ENCODE measurements around the gene USF2.

- no peak for TF ChIP-seq CTCF (conservative IDR thresholded peaks at IDR 0.05; ENCODE audit: low read depth, low read length)
- no peak for TF ChIP-seq RAD21 (IDR thresholded peaks at IDR 0.05; ENCODE audit: low read length)
- no peak for TF ChIP-seq USF2 (IDR thresholded peaks at IDR 0.05; ENCODE audit: low read depth, low read length)
- no peak for TF ChIP-seq POLR2A (IDR thresholded peaks at IDR 0.05; ENCODE audit: low read depth, low read length)
- no peak for TF ChIP-seq RCOR1 (IDR thresholded peaks at IDR 0.05; ENCODE audit: insufficient replicate concordance, low read length)
- no peak for TF ChIP-seq ELK1 (IDR thresholded peaks at IDR 0.05; ENCODE audit: borderline replicate concordance, low read depth, low read length)
- no peak for TF ChIP-seq RFX5 (IDR thresholded peaks at IDR 0.05; ENCODE audit: low read depth, low read length)
- 0 out of 2 replicates have a peak, but pooled peaks have one; percentile 3 for TF ChIP-seq MAZ (IDR thresholded peaks at IDR 0.05; ENCODE audit: borderline replicate concordance, low read depth, low read length)
These were observed 1.4 kb upstream of the USF2 start for GRCh38 chr19:35267353-35267817.

Data from IMR-90 (cell line).